Stimulated activated CD4-positive, alpha-beta T cell treated with anti-CD3 and anti-CD28 coated beads, Interleukin-1b, Interleukin-23, amount 100 ng/mL, for 48 hours (primary cell): ENCODE results near the gene MYOZ2.
"Not testable (repeated sequence)": the region's sequence is repeated elsewhere in the genome, so short reads cannot be mapped to it uniquely, and the experiment has no call there.

Experiments used
- DNase-seq: peaks from one replicate; pipeline ENCODE4 v3.0.0-alpha.2; 2020

Gene MYOZ2

DNA sequence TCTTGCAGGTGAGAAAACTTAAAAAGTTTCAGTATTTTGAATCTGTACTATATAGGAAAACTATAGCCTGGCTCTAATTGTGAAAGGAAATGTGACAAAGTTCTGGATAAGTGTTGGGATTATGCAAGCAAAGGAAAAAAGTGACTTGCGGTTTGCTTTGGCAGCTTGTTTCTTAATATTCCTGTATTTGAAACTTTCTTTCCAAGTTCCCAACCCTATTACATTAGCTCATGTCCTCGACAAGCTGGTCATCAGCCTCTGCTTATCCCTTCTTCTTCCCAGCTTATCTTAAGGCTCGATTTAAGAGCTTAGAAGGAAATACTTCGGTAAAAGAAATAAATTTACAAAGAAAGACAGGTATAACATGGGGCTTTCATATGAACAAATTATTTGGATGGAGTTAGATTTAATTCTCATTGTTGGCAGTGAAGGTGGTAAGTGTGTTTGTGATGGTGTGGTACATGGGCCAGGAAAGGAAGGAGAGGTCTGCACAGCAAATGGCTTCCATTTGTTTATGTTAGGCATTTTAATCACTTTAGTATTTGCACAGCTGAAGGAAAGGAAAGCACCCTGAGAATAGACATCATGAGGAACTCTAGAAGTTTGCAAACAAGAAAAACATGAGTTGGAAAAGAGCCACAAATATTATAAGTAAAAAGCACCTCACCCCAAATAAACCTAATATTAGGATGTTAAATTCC, 5.1 kb upstream of the MYOZ2 start:
- DNase-seq, result no peak

DNA sequence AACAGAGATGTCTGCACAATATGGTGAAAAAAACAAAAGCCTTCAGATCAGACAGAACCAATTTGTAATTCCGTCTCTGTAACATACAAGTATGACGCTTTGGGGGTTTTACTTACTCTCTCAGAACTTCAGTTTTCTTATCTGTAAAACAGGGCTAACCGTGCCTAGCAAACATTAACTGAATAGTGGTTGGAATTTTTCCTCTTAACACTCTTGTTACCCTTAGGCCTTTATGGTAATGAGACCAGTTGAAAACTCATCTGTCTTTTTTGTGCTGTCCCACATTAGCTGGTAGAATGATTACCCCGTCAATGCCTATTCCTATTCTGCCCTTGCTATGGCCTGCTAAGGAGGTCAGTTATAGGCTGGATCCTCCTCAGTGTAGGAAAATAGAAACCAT, 4.5 kb upstream of the MYOZ2 start:
- no peak for DNase-seq

DNA sequence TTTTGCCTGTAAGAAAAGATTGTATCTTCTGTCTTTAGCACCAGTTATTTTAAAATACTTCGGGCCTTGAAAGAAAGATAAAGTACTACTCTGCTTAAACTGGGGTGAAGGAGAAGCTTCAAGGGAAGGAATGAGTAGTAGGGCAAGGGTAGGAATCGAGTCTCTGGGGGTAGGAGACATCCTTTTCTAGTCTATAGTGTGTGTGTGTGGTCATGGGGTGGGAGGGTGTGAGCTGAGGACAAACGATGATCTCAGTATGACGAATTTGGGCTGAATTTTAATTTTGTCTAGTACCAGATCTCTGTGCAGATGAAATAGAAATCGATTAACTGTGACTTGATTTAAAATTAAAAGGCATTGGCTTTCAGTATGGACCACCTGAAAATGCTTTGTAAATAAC, 3.3 kb upstream of the MYOZ2 start:
- DNase-seq, result no peak

DNA sequence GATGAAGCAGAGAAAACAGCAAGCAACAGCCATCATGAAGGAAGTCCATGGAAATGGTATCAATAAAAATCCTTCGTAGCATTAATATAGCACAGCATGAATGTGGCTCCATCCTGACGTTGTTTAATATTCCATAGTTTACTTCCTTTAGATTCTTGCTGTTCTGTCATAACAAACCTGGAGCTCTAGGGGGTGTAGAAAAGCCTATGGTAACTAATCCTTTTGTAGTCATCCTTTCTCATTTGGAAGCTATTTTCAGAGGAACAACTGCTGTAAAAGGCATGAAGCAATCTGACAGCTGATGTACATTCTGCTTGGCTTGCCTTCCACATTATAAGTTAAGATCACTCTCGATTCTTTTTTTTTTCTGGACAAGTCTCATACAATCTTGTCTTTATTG, 914 bp downstream of the MYOZ2 start:
- DNase-seq, result no peak

DNA sequence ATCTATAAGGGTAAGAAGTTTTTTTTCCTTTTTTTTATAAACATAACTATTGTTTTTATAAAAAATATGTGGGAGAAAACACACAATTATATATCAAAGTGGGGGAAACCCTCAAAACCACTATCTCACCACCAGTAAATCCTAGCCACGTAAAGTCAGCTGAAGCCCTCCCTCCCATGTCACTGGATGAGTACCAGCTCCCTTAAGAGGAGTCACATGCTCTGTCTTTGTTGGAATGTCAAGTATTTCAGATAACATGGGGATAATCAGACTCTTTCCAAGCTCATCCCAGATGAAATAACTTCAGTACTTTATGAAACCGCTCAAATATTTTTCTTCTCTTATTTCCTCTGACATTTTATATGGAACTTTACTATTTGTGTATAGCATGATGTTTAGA, 2.4 kb downstream of the MYOZ2 start:
- DNase-seq, result no peak

DNA sequence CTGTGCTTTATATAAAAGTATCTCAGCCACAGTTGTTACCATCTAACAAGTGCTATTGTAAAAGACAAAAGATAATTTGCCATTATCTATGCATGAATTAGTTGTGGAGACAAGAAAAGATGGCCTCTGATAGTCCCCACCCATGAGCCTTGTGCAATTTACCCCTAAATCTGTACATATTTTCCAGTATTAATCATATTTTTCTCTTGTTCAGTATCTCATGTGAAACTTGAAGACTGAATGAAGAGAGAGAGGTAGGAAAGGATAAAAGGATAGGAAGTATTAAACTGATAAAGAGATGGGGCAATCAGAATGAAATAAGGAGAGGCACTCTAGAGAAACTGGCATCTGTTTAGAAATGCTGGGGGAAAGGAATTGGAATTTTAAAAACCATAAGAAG, 3.7 kb downstream of the MYOZ2 start:
- no peak for DNase-seq

DNA sequence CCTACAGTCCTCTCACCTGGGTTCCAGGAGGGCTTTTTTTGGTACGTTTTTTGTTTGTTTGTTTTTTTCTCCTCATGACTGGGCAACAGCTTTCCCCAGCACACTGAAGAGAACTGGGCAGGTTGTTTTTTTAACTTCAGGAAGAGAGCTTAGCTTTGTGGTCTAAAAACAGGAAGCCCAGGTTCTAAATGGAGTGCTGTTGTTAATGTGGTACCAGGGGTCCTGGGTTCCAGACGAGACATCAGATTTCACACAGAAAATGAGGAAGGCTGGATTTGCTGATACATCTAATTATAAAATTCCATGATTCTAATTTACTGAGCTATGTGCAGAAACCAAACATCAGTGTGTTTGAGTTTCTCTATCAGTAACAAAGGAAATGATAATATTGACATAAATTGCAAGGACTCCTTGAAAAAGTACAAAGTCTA, 4.2 kb downstream of the MYOZ2 start:
- no peak for DNase-seq

DNA sequence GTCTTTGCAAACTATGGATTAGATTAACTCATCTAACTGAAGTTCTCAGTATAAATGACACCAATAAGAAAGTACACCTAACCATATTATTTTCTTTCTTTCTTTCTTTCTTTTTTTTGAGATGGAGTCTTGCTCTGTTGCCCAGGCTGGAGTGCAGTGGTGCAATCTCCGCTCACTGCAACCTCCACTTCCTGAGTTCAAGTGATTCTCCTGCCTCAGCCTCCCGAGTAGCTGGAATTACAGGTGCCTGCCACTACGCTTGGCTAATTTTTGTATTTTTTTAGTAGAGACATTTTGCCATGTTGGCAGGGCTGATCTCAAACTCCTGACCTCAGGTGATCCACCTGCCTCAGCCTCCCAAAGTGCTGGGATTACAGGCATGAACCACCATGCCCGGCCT, 5.7 kb downstream of the MYOZ2 start:
- not testable (repeated sequence) for DNase-seq

DNA sequence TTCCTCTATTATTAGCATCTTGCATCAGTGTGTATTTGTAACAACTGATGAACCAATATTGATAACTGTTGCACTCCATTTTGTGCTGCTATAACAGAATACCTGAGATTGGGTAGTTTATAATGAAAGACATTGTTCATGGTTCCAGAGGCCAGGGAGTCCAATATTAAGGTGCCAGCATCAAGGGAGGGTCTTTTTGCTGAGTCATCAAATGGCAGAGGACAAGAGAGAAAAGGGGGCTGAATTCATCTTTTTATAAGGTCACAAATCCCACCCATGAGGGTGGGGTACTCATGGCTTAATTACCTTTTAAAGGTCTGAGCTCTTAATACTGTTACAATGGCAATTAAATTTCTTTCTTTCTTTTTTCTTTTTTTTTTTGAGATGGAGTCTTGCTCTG, 7.2 kb downstream of the MYOZ2 start:
- DNase-seq, result no peak

DNA sequence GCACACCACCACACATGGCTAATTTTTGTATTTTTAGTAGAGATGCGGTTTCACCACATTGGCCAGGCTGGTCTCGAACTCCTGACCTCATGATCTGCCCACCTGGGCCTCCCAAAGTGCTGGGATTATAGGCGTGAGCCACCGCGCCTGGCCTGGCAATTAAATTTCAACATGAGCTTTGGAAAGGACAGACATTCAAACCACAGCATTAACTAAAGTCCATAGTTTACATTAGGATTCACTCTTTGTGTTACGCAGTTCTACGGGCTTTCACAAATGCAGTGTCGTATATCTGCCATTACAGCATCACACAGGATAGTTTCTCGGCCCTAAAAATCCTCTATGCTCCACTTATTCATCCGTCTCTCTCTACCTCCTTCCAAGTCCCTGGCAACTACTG, 7.7 kb downstream of the MYOZ2 start:
- DNase-seq, result not testable (repeated sequence)

DNA sequence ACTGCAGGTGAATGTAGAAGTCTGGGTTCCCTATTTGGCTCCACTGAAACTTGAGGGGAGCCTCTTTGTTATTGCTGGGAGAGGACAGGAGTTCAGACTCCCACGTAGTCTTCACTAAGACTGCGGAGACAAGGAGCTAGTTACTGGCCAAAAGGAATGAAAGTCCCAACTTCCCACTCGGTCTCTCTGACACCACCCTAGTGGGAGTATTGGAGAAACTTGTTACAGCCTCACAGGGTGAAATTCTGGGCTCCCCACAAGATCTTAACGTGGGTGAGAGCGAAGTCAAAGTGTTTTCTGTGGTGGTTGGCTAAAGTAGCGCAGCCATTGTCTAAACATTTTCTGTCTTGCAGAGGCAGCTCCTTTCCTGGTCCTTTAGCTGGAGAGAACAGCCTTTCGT, 13.5 kb downstream of the MYOZ2 start:
- no peak for DNase-seq

DNA sequence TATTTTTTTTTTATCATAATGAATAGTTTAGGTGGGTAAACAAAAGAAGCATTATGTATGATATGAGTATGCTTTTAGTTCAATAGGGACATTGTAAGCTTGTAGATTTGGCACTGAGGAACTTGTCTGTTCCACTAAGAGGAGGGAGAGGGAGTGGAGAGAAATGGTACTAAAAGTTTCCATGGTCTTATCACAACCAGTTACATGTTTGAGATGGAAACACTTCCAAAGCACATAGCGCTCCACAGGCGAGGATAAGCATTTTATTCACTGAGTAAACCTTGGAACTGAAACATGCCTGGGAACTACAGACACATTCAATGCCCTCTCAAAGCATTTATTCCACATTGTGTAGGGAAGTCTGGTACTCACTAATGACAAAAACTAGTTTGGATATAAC, 15.5 kb downstream of the MYOZ2 start:
- no peak for DNase-seq

DNA sequence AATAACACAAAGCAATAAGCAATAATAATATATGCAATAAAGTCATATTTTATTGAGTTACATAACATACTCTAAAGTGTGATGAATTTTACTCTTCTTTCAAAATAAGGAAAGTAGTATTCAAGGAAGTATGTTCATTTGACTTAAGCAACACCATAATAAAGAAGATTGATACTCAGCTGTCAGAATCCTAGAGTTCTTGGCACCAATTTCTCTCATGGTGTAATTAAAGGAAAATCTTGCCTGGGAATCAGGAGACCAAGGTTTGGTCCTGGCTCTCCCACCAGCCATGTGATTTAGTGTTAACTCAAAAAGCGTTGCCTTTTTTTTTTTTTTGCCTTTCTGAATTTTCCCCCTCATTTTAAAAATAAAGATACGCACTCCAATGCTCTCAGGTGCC, 17.1 kb downstream of the MYOZ2 start:
- DNase-seq, result no peak

DNA sequence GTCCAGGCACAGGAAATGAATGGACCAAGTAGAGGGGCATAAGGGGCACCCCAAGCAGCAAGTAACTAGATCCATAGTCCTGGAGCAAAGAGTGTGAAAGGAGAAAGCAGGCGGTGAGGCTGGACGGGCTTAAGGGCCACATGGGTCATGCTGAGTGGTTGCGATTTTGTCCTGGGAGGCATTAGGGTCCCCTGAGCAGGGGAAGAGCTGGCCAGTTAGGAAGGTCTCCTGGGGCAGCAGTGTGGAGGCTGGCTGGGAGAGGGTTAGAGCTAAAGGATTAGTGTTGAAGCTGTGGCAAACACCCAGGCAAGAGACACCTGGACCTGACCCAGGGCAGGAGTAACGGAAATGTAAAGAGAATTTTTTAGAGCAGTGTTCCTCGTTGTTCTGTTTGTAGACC, 26.5 kb downstream of the MYOZ2 start:
- no peak for DNase-seq

DNA sequence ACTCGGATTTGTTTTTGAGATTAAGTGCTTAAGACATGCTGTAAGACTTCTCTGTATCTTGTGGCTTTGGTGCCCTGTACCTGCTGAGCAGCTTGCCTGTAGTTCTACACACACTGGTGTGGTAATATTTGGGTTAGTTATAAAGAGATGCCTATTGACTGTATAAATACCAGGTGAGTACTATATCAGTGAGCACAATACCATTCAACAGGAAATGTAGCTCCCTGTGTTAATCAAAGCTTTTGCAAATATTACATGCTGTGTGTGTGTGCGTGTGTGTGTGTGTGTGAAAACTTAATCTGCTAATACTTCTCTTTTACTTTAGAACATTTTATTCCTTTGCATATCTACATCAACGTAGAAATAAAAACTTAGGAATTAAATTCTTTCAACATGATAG, 30.1 kb downstream of the MYOZ2 start:
- DNase-seq, result no peak

DNA sequence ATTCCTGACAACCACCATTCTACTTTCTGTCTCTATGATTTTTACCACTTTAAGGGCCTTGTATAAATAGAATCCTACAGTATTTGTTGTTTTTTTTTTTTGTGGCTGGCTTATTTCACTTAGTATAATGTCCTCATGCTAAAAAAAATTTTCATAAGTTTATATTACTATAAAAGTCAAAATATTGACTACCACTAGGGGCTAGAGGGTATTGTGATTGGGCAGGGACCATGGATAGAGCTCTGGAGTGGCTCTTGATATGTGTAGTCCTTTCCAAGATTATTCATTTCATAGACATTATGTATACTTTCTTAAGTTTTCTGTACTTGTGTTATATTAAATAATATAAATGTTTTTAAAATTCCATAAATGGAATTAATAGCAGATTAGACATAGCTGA, 34.6 kb downstream of the MYOZ2 start:
- DNase-seq, result no peak

DNA sequence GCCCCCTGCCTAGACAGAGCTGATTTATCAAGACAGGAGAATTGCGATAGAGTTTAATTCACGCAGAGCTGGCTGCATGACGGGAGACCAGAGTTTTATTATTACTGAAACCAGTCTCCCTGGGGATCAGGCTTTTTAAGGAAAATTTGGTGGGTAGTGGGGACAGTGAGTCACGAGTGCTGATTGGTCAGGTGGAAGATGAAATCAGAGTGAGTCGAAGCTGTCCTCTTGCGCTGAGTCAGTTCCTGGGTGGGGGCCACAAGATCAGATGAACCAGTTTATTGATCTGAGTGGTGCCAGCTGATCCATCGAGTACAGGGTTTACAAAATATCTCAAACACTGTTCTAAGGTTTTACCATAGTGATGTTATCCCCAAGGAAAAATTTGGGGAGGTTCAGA, 36.6 kb downstream of the MYOZ2 start:
- DNase-seq, result no peak

DNA sequence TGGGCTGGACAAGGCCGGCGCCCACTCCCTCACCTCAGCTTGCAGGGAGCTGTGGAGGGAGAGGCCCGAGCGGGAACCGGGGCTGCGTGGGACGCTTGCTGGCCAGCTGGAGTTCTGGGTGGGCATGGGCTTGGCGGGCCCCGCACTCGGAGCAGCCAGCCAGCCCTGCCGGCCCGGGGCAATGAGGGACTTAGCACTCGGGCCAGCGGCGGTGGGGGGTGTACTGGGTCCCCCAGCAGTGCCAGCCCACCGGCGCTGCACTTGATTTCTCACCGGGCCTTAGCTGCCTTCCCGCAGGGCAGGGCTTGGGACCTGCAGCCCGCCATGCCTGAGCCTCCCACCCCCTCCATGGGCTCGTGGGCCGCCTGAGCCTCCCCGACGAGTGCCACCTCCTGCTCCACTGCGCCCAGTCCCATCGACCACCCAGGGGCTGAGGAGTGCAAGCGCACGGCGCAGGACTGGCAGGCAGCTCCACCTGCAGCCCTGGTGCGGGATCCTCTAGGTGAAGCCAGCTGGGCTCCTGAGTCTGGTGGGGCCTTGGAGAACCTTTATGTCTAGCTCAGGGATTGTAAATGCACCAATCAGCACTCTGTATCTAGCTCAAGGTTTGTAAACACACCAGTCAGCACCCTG, 38.2 kb downstream of the MYOZ2 start:
- not testable (repeated sequence) for DNase-seq

DNA sequence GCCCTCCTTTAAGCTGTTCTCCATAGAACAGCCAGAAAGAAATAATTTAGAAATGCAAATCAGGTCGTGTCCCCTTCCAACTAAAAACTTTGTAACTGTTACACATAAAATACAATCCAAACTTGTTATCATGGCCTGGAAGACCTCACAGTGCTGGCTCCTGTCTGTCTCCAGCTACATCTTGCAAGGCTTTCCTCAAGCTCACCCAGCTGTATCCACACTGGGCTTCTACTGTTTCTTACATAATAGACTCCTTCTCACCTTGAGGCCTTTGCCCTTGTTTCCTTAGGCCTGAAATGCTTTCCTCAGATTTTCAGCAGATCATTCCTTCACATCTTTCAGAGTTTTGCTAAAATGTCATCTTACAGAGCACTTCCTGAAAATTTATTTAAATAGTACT, 43.4 kb downstream of the MYOZ2 start:
- DNase-seq, result no peak

DNA sequence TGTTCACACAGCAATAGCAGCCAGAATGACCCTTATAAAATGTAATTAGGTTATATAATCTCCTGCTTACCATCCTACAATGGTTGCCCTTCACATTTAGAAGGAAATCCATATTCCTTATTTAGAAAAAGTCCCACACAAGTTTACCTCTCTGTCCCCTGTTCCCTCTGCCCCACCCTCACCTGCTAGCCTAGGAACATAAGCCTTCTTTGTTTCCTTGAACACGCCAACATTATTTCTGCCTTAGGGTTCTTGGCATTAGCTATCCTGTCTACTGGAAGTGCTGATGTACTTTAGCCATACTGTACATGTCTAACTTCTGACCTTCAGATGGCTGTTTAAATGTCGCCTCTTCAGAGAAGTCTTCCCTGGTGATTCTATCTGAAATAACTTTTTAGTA, 48.5 kb downstream of the MYOZ2 start:
- no peak for DNase-seq

DNA sequence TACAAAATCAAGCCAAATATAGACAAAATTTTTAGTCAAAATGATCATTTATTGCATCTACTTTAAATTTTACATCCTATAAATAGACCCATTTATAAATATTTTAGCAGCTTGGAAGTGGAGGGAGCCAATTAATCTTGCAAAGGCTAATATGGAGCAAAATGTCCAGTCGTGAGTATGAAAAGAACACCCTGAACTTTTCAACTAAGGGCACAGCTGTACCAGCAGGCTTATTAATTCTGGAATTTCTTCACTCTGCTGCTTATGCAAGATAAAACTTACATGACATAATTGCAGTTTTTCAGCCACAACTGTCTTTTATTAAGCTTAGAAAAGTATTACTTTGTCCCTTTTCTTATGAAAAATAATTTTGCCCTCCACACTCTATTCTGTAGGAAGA, 54.0 kb downstream of the MYOZ2 start:
- no peak for DNase-seq

DNA sequence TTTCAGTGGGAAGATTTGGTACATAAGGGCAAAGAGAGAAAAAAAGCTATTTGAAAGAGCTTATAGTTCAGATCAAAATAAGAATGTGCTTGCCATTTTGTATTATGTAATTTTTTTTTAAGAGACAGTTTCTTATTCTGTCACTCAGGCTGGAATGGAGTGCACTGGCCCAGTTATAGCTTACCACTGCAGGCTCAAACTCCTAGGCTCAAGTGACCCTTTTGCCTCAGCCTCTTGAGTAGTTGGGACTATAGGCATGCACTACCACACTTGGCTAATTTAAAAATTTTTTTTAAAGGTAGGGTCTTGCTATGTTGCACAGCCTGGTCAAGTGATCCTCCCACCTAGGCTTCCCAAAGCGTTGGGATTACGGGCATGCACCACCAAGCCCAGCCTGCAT, 54.7 kb downstream of the MYOZ2 start:
- no peak for DNase-seq

DNA sequence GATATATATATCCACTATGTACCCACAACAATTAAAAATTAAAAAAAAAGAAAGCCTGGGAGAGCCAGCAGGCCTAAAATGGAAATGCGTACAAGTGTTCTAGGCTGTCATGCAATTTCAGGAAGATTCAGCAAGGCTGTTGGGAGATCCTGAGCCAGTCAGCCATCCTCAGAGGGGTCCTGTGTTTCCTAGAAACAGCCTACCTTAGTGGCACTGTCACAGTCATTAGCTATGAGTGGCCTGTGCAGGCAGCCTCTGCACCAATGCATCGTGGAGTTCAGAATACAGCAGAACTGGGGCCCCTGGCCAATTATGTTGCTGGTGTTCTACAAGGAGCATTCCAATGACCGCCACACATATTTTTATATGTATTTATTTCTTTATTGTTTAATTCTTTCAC, 55.9 kb downstream of the MYOZ2 start:
- DNase-seq, result no peak

DNA sequence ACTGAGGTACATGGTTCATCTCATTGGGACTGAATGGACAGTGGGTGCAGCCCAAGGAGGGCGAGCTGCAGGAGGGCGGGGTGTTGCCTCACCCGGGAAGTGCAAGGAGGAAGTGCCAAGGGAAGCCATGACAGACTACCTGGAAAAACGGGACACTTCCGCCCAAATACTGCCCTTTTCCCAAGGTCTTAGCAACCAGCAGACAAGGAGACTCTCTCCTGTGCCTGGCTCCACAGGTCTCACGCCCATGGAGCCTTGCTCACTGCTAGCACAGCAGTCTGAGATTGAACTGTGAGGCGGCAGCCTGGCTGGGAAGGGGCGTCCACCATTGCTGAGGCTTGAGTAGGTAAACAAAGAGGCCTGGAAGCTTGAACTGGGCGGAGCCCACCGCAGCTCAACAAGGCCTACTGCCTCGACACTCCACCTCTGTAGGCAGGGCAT, 62.2 kb downstream of the MYOZ2 start:
- no peak for DNase-seq

DNA sequence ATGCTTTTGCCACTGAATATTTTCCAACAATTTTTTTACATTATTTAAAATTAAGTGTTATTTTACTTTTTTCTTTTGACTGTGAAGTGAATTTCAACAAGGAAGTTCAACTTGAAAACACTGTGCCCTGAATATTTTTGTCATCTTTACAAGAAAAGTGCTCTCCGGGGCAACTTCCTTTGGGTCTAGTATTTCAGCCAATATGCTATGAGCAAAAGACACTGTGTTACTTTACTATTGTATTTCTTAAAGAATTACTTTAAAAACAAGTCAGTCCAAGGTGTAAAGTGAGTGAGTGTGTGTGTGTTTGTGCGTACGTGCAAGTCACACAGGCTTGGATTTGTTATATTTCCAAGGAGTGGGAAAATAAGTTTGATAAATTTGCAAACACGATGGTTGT, 69.3 kb downstream of the MYOZ2 start:
- no peak for DNase-seq
